NCI-H774 (cell line): ENCODE results near the gene PNPT1.
A peak's percentile ranks its signal among the peaks of the same experiment; 100 is the strongest.
"Not testable (repeated sequence)": the region's sequence is repeated elsewhere in the genome, so short reads cannot be mapped to it uniquely, and the experiment has no call there.

Source experiments
- DNase-seq: peaks from one replicate; lab custom pipeline; 2025; lab: John Stamatoyannopoulos, UW

The PNPT1 gene

GRCh38 chr2:55693181-55694125 is at the start of gene PNPT1:
Gene PNPT1, minus strand, starts transcription at chr2:55693844. Its CDS starts 21 bp downstream, at chr2:55693823.
- peak; percentile 94 for DNase-seq

- DNase-seq, result no peak
Measured at GRCh38 chr2:55742996-55743395, 49.4 kb upstream of the PNPT1 start.

DNA sequence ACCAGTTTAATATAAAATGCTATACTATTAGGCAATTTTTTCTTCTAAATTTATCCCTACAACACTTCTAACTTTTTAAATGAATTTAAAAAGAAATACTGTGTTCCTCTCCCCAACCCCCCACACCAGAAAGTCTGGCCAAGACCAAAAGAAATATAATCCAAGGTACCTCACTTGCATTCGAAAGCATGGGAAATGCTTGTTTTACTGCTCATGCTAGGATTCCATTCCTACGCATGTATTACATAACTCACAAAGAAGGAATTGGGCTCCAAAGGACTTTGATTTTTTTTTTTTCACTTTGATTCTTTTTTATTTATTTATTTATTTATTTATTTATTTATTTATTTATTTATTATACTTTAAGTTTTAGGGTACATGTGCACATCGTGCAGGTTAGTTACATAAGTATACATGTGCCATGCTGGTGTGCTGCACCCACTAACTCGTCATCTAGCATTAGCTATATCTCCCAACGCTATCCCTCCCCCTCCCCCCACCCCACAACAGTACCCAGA is 42.4 kb upstream of the PNPT1 start:
- not testable (repeated sequence) for DNase-seq

DNA sequence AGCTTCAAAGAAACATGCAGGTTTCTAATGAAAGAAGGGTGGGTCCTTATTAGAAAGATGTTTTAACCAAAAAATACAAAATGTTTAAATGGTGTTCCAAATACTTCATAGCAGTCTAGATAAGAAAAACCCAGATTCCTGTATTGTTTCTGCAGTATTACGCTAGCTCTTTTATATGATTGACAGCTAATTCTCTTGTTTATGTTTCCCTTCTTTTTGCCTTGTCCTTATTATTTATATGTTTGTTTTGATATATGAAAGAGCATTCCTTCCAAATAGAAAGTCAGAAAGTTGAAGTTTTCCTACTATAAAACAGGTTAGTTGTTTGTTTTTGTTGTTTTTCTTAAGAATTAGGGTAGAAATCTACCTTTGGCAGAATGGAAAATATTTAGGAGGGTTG is 41.1 kb upstream of the PNPT1 start:
- DNase-seq, result no peak

DNA sequence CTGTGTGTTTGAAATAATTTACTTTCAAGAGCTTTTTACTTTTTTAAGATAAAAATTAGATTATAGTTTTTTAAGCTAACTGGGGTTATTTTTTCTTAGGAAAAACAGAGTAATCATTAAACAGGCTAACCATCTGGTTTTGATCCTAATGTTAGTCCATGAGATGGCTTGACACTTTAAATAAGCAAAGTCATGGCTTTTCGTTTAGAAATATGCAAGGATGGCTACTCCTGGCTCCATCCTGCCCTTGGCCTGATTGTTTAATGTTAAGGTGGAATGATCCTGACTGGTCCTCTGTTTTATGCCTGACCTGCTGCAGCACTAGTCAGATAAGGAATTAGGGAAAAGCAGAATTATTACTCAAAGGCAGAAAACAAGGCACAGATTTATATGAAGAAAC is 39.7 kb upstream of the PNPT1 start:
- no peak for DNase-seq

- DNase-seq, result no peak
Measured at GRCh38 chr2:55732854-55733253, 39.2 kb upstream of the PNPT1 start.

DNA sequence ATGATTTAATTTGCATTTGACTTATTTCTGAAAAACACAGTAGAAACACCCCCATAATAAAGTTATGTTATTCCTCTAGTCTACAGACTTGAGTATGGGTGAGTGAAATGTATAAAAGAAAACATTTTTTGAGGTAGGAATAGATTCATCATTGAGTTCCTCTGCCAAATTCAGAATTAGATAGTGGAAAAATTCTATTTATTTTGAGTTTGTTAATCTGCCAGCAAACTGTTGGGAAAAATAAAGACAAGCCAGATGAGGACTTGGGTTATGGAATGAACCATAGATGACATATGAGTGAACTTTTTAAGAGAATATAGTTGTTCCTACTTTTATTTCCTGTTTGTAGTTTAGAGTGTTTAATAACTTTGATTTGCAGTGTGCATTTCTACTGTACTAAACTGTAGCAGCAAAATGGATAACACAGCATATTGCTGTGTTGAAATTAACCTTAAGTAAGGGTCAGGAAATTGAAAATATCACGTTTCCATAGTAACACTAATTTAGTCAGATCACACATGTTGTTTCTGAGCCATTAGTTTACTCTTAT is 35.6 kb upstream of the PNPT1 start:
- no peak for DNase-seq

DNA sequence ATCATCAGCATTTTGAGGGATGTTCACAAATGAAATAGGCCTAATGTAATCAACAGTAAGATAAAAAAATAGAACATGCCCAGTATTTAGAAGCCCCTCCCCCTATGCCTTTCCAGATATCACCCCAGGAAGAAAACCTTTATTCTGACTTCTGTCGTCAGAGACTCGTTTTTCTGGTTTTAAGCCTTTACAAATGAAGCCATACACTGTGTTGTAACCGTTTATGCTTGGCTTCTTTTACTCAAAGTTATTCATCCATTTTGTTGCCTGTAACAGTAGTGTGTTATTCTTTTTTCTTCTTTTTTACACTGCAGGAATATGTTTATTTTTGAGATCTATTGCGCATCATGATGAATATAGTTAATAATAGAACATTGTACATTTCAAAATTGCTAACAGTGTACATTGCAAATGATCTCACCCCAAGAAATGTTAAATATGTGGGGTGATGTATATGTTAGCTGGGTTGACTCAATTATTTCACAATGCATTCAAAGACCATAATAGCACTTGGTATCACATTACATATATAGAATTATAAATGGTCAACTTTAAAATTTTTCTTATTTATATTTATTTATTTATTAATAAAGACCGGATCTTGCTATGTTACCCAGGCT is 28.1 kb upstream of the PNPT1 start:
- DNase-seq, result no peak

- DNase-seq, result no peak
Measured at GRCh38 chr2:55720417-55720816, 26.8 kb upstream of the PNPT1 start.

GRCh38 chr2:55719852-55720251 is 26.2 kb upstream of the PNPT1 start:
- DNase-seq, result no peak

DNA sequence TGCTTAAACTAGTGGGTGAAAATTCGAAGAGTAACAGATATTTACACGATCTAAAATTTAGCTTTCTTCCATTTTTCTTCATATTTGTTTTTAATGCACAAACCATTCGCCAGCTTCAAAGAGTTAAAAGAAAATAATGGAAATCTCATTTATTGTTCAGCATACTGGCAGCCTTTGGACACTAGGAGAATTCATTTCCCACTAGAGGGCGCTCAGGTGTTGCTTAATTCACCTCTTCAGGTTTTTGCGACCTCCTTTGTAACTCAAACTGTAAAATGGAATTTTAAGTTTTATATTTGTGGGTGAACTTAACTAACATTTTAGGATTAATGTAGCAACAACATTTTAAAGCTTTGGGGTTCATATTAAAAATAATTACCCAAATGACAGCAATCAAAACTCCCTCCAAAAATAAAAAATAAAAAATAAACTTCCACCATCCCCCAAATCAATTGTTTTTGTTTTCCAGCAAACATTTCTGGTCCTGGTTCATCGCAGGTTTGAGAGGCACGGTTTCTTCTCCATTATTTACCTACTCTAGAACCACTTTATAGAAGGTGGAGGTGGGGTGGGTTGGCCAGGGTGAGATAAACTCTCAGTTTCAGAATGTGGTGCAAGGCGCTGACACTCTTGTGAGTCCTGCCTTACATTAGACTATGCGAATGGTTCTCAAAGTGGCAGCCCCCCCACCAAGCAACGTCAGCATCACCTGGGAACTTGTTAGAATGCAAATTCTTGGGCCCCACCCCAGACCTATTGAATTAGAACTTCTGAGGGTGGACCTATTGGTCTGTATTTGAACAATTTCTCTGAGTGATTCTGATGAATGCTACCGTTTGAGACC is 24.7 kb upstream of the PNPT1 start:
- DNase-seq, result peak; percentile 56

GRCh38 chr2:55715626-55716025 is 22.0 kb upstream of the PNPT1 start:
- DNase-seq, result no peak

DNA sequence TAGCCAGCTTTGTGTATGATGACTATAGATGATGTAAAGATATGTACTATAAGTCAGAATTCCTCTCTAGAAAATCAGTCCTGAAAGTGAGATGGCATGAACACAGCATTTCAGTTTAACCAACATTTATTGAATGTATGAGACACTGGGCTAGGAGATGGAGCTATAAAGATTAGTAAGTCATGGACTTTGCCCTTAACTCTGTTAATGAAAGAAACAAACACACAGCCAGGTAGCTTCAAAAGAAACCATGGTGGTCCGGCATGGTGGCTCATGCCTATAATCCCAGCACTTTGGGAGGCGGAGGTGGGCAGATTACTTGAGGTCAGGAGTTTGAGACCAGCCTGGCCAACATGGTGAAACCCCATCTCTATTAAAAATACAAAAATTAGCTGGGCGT is 21.5 kb upstream of the PNPT1 start:
- not testable (repeated sequence) for DNase-seq

- no peak for DNase-seq
Measured at GRCh38 chr2:55712477-55713060, 18.9 kb upstream of the PNPT1 start.

- no peak for DNase-seq
Measured at GRCh38 chr2:55710025-55710424, 16.4 kb upstream of the PNPT1 start.

GRCh38 chr2:55707751-55708150 is 14.1 kb upstream of the PNPT1 start:
- no peak for DNase-seq

GRCh38 chr2:55706258-55706657 is 12.6 kb upstream of the PNPT1 start:
- not testable (repeated sequence) for DNase-seq

- DNase-seq, result no peak
Measured at GRCh38 chr2:55705027-55705653, 11.5 kb upstream of the PNPT1 start.

- DNase-seq, result no peak
Measured at GRCh38 chr2:55703350-55703749, 9.7 kb upstream of the PNPT1 start.

GRCh38 chr2:55692740-55693139 is 904 bp downstream of the PNPT1 start:
- not testable (repeated sequence) for DNase-seq

GRCh38 chr2:55672630-55673029 is 21.0 kb downstream of the PNPT1 start:
- DNase-seq, result no peak
